GM10847 (cell line): ENCODE results near the gene SELENON.

Source experiments
- POLR2A ChIP-seq: IDR thresholded peaks from 2 replicates; pipeline ENCODE4 v1.6.1; 2011; ENCODE audit not compliant: insufficient read length; ENCODE audit errors: extremely low read depth

Gene SELENON

DNA sequence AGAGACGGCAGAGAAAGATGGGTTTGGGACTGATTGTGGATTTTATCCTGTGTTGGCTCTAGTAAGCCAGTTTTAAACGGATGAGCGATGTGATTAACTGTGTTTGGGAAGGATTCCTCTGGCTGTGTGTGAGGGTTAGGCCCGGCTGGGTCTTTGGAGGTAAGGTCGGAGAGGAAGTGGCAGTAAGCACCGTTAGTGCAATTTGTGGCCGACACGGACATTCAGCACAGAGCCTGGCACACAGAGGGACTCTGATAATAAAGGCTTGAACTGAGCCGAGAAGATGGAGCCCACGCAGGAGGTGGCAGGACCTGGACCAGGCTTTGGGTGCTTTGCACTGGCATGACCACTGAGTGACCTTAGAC lies 21.1 kb downstream of the SELENON start:
- no peak for TF ChIP-seq POLR2A

GRCh38 chr1:25821630-25822091 lies 21.7 kb downstream of the SELENON start:
- TF ChIP-seq POLR2A: no peak

- TF ChIP-seq POLR2A: no peak
Measured at GRCh38 chr1:25825605-25826004, 25.6 kb downstream of the SELENON start.

DNA sequence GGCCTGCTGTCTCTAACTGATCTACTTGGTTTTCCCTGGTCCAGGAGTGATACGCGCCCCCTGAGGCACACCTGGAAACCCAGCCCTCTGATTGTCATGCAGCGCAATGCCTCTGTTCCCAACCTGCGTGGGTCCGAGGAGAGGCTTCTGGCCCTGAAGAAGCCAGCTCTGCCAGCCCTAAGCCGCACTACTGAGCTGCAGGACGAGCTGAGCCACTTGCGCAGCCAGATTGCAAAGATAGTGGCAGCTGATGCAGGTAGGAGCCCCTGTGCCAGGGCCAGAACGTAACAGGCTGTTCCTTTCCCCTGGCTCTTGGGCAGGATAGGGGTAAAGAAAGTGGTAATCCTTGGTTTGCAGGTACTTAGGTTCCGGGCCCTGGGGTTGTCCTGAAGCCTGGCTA lies 26.6 kb downstream of the SELENON start:
- TF ChIP-seq POLR2A: no peak

- TF ChIP-seq POLR2A: no peak
Measured at GRCh38 chr1:25828491-25828890, 28.5 kb downstream of the SELENON start.

GRCh38 chr1:25829046-25829445 lies 29.1 kb downstream of the SELENON start:
- TF ChIP-seq POLR2A: no peak

DNA sequence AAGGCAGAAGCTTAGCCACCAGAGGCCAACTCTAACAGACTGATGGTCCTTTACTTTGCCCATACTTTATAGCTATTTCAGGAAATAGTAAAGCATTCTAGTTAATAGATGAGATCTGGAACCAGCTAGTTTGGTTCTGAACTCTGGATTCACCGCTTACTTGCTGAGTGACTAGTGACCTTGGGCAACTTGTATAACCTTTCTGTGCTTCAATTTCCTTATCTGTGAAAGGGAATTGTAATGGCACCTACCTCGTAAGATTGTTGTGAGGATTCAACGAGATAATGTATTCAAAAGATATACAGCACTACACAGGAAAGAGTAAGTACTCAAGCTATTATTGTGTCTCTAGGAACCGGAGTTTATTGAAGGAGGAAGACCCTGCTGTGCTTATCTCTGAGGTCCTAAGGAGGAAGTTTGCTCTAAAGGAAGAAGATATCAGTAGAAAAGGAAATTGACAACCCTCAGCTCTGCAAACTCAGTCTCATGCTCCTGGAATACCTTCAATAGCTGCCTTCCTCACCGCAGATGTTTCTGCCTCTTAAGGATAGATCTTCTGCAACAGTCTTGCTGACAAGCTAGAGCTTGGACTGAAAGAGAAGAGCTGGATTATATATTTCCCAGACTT lies 31.7 kb downstream of the SELENON start:
- TF ChIP-seq POLR2A: no peak

GRCh38 chr1:25832336-25833037 lies 32.5 kb downstream of the SELENON start:
- no peak for TF ChIP-seq POLR2A

GRCh38 chr1:25833158-25833557 lies 33.2 kb downstream of the SELENON start:
- no peak for TF ChIP-seq POLR2A

DNA sequence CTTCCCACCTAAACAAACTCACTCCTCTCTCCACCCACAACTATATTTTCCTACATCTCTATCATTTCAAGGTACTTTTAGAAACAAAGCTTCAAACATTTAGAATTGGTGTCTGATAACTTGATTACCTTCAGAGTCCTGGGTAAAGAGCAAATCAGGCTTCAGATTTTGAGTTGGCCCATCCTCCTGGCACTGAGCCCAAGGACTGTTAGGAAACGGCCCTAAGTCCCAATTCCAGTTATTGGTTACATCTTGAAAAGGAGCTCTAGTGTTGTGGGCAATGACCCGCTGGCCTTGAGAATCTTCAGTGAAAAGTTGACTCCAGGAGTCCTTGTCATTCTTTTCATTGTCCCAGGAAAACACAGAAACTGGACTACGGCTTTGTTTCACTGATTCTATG lies 34.9 kb downstream of the SELENON start:
- no peak for TF ChIP-seq POLR2A

GRCh38 chr1:25836695-25837094 lies 36.7 kb downstream of the SELENON start:
- no peak for TF ChIP-seq POLR2A

GRCh38 chr1:25837262-25837875 lies 37.4 kb downstream of the SELENON start:
- TF ChIP-seq POLR2A: no peak

DNA sequence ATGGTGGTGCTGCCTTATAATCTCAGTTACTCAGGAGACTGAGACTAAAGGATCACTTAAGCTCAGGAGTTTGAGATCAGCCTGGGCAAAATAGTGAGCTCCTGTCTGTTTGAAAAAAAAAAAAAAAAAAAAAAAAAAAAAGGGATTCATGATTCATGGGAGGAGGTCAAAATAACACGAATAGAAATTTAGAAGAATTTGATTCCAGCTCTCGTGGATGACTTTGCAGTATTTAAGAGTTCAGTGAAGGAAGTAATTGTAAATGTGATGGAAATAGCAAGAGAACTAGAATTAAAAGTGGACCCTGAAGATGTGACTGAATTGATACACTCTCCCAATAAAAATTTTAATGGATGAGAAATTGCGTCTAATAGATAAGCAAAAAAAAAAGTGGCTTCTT lies 43.5 kb downstream of the SELENON start:
- TF ChIP-seq POLR2A: no peak

GRCh38 chr1:25844536-25845337 lies 44.7 kb downstream of the SELENON start:
- no peak for TF ChIP-seq POLR2A

DNA sequence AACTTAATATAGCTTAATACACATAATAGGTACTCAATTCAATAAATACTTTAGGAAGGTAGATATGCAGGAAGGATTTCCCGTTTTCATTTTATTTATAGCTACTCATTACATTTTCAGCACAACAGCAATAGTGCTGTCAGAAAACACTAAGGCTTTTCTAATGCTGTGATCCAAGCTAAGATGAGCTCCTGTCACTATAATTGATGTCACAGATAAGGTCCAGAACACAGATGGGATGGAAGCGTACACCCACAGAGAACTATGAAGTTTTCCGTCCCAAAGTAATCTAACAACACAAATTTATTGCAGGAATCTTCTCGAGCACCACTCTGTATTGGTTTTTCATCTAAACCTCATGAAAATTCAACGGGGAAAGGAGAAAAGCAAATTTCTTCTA lies 45.7 kb downstream of the SELENON start:
- TF ChIP-seq POLR2A: no peak

DNA sequence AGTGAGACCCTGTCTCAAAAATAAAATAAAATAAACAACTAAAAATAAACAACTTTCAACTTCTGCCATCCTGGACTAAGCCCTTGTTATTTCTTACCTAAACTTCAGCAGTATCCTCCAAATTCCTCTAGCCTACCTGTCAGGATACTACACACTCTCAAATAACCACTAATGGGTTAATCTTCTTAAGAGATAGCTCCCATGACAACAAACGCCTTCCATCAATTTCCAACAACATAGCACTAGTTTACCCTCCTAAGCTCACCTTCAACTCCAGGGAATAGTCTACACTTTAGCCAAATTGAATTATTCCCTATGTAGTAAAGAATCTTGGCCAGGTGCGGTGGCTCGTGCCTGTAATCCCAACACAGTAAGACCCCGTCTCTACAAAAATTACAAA lies 47.9 kb downstream of the SELENON start:
- TF ChIP-seq POLR2A: no peak
